SK-N-SH treated with all-trans-retinoic acid at 6 μM for 48 hours (cell line): Measurements from ENCODE around the gene PXK.

Experiments used
- ATAC-seq: fragments of 200-7000 bp; cut with Tn5 transposase; 3 replicates; pipeline ENCODE4 v1.9.1; 2020; ENCODE audit warnings: mild to moderate bottlenecking, moderate library complexity
- ARNTL ChIP-seq: fragments of 450-650 bp; formaldehyde crosslinking; IDR thresholded peaks from 2 replicates; pipeline ENCODE4 v1.5.0; 2020; ENCODE audit warnings: low read depth, mild to moderate bottlenecking, moderate library complexity, borderline replicate concordance
- CREB5 ChIP-seq: fragments of 250-450 bp; sonication (Bioruptor Pico); IDR thresholded peaks from 2 replicates; pipeline ENCODE4 v1.5.1; 2020; ENCODE audit warnings: low read depth, mild to moderate bottlenecking, moderate library complexity
- CSDC2 ChIP-seq: fragments of 250-450 bp; sonication (Bioruptor Pico); IDR thresholded peaks from 2 replicates; pipeline ENCODE4 v1.5.0; 2020; ENCODE audit warnings: mild to moderate bottlenecking, moderate library complexity
- ESRRG ChIP-seq: fragments of 250-450 bp; sonication (Bioruptor Pico); IDR thresholded peaks from 2 replicates; pipeline ENCODE4 v1.6.1; 2021; ENCODE audit warnings: mild to moderate bottlenecking
- GLIS3 ChIP-seq: fragments of 250-450 bp; sonication (Bioruptor Pico); IDR thresholded peaks from 2 replicates; pipeline ENCODE4 v1.5.0; 2020; ENCODE audit warnings: mild to moderate bottlenecking, moderate library complexity
- ISL1 ChIP-seq: fragments of 250-450 bp; sonication (Bioruptor Pico); IDR thresholded peaks from 2 replicates; pipeline ENCODE4 v2.1.2; 2022; ENCODE audit warnings: mild to moderate bottlenecking, moderate library complexity
- OSR1 ChIP-seq: fragments of 250-450 bp; sonication (Bioruptor Pico); IDR thresholded peaks from 2 replicates; pipeline ENCODE4 v1.8.0; 2022; ENCODE audit warnings: moderate library complexity, mild to moderate bottlenecking, inconsistent platforms
- PPARA ChIP-seq: fragments of 250-450 bp; sonication (Bioruptor Pico); IDR thresholded peaks from 2 replicates; pipeline ENCODE4 v1.5.0; 2020; ENCODE audit warnings: mild to moderate bottlenecking, borderline replicate concordance
- RARB ChIP-seq: fragments of 250-450 bp; sonication (Bioruptor Pico); IDR thresholded peaks from 2 replicates; pipeline ENCODE4 v1.8.0; 2021; ENCODE audit warnings: mild to moderate bottlenecking, moderate library complexity
- SNAI2 ChIP-seq: fragments of 250-450 bp; sonication (Bioruptor Pico); IDR thresholded peaks from 2 replicates; pipeline ENCODE4 v1.5.0; 2020; ENCODE audit warnings: mild to moderate bottlenecking, moderate library complexity
- TCF4 ChIP-seq: fragments of 250-450 bp; sonication (Bioruptor Pico); IDR thresholded peaks from 2 replicates; pipeline ENCODE4 v1.8.0; 2021; ENCODE audit warnings: mild to moderate bottlenecking, moderate library complexity, borderline replicate concordance
- TOX ChIP-seq: fragments of 250-450 bp; sonication (Bioruptor Pico); IDR thresholded peaks from 2 replicates; pipeline ENCODE4 v1.8.0; 2021; ENCODE audit warnings: mild to moderate bottlenecking, moderate library complexity, borderline replicate concordance
- ZC3H10 ChIP-seq: fragments of 250-450 bp; sonication (Bioruptor Pico); IDR thresholded peaks from 2 replicates; pipeline ENCODE4 v1.5.1; 2021; ENCODE audit warnings: mild to moderate bottlenecking, moderate library complexity
- ZFP3 ChIP-seq: fragments of 250-450 bp; sonication (Bioruptor Pico); IDR thresholded peaks from 2 replicates; pipeline ENCODE4 v1.5.0; 2020; ENCODE audit warnings: mild to moderate bottlenecking, moderate library complexity
- ZFP30 ChIP-seq: fragments of 450-650 bp; formaldehyde crosslinking; IDR thresholded peaks from 2 replicates; pipeline ENCODE4 v1.5.0; 2022; ENCODE audit warnings: mild to moderate bottlenecking, moderate library complexity
- ZNF565 ChIP-seq: fragments of 450-650 bp; formaldehyde crosslinking; conservative IDR thresholded peaks from 2 replicates; pipeline ENCODE4 v1.5.0; 2020; ENCODE audit warnings: low read depth, mild to moderate bottlenecking, moderate library complexity
- ZNF70 ChIP-seq: fragments of 450-650 bp; formaldehyde crosslinking; IDR thresholded peaks from 2 replicates; pipeline ENCODE4 v1.5.0; 2020; ENCODE audit warnings: mild to moderate bottlenecking, moderate library complexity
- ZNF8 ChIP-seq: fragments of 450-650 bp; formaldehyde crosslinking; IDR thresholded peaks from 2 replicates; pipeline ENCODE4 v1.5.0; 2020; ENCODE audit warnings: mild to moderate bottlenecking, moderate library complexity
- TF ChIP-seq, protein P1 (sequence below): fragments of 250-450 bp; sonication (Bioruptor Pico); IDR thresholded peaks from 2 replicates; pipeline ENCODE4 v1.5.1; 2021; ENCODE audit warnings: mild to moderate bottlenecking, moderate library complexity
- TF ChIP-seq, protein P2 (sequence below): fragments of 250-450 bp; sonication (Bioruptor Pico); IDR thresholded peaks from 2 replicates; pipeline ENCODE4 v1.5.0; 2020; ENCODE audit warnings: mild to moderate bottlenecking, moderate library complexity
- TF ChIP-seq, protein P3 (sequence below): fragments of 250-450 bp; sonication (Bioruptor Pico); IDR thresholded peaks from 2 replicates; pipeline ENCODE4 v1.8.0; 2020; ENCODE audit warnings: mild to moderate bottlenecking, moderate library complexity, borderline replicate concordance
- TF ChIP-seq, protein P4 (sequence below): fragments of 250-450 bp; sonication (Bioruptor Pico); IDR thresholded peaks from 2 replicates; pipeline ENCODE4 v1.8.0; 2021; ENCODE audit warnings: low read depth, mild to moderate bottlenecking, moderate library complexity, borderline replicate concordance

PXK gene

GRCh38 chr3:58369038-58369437 lies 36.3 kb downstream of the PXK start:
- no peak for ATAC-seq
- no peak for TF ChIP-seq ZFP30 (CRISPR knock-in tag)
- no peak for TF ChIP-seq GLIS3 (CRISPR knock-in tag)
- TF ChIP-seq RARB (CRISPR knock-in tag) = no peak
- TF ChIP-seq CREB5 (CRISPR knock-in tag) = no peak
- TF ChIP-seq SNAI2 (CRISPR knock-in tag) = no peak
- no peak for TF ChIP-seq ZNF565
- TF ChIP-seq ZNF70 (CRISPR knock-in tag) = no peak
- TF ChIP-seq TCF4 (CRISPR knock-in tag) = no peak
- TF ChIP-seq, protein P1, sequence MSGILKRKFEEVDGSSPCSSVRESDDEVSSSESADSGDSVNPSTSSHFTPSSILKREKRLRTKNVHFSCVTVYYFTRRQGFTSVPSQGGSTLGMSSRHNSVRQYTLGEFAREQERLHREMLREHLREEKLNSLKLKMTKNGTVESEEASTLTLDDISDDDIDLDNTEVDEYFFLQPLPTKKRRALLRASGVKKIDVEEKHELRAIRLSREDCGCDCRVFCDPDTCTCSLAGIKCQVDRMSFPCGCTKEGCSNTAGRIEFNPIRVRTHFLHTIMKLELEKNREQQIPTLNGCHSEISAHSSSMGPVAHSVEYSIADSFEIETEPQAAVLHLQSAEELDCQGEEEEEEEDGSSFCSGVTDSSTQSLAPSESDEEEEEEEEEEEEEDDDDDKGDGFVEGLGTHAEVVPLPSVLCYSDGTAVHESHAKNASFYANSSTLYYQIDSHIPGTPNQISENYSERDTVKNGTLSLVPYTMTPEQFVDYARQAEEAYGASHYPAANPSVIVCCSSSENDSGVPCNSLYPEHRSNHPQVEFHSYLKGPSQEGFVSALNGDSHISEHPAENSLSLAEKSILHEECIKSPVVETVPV = no peak
- TF ChIP-seq ZC3H10 = no peak
- TF ChIP-seq, protein P2, sequence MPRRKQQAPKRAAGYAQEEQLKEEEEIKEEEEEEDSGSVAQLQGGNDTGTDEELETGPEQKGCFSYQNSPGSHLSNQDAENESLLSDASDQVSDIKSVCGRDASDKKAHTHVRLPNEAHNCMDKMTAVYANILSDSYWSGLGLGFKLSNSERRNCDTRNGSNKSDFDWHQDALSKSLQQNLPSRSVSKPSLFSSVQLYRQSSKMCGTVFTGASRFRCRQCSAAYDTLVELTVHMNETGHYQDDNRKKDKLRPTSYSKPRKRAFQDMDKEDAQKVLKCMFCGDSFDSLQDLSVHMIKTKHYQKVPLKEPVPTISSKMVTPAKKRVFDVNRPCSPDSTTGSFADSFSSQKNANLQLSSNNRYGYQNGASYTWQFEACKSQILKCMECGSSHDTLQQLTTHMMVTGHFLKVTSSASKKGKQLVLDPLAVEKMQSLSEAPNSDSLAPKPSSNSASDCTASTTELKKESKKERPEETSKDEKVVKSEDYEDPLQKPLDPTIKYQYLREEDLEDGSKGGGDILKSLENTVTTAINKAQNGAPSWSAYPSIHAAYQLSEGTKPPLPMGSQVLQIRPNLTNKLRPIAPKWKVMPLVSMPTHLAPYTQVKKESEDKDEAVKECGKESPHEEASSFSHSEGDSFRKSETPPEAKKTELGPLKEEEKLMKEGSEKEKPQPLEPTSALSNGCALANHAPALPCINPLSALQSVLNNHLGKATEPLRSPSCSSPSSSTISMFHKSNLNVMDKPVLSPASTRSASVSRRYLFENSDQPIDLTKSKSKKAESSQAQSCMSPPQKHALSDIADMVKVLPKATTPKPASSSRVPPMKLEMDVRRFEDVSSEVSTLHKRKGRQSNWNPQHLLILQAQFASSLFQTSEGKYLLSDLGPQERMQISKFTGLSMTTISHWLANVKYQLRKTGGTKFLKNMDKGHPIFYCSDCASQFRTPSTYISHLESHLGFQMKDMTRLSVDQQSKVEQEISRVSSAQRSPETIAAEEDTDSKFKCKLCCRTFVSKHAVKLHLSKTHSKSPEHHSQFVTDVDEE (CRISPR knock-in tag) = no peak
- TF ChIP-seq OSR1 (CRISPR knock-in tag) = no peak
- TF ChIP-seq ZFP3 (CRISPR knock-in tag) = no peak
- no peak for TF ChIP-seq CSDC2
- TF ChIP-seq ZNF8 = no peak
- TF ChIP-seq, protein P3, sequence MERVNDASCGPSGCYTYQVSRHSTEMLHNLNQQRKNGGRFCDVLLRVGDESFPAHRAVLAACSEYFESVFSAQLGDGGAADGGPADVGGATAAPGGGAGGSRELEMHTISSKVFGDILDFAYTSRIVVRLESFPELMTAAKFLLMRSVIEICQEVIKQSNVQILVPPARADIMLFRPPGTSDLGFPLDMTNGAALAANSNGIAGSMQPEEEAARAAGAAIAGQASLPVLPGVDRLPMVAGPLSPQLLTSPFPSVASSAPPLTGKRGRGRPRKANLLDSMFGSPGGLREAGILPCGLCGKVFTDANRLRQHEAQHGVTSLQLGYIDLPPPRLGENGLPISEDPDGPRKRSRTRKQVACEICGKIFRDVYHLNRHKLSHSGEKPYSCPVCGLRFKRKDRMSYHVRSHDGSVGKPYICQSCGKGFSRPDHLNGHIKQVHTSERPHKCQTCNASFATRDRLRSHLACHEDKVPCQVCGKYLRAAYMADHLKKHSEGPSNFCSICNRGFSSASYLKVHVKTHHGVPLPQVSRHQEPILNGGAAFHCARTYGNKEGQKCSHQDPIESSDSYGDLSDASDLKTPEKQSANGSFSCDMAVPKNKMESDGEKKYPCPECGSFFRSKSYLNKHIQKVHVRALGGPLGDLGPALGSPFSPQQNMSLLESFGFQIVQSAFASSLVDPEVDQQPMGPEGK (CRISPR knock-in tag) = no peak
- no peak for TF ChIP-seq ARNTL (CRISPR knock-in tag)

GRCh38 chr3:58369876-58370275 lies 37.2 kb downstream of the PXK start:
- TF ChIP-seq, protein P3 (CRISPR knock-in tag) = no peak
- no peak for TF ChIP-seq ESRRG (CRISPR knock-in tag)
- no peak for TF ChIP-seq ZNF565
- no peak for TF ChIP-seq CREB5 (CRISPR knock-in tag)
- TF ChIP-seq GLIS3 (CRISPR knock-in tag) = no peak
- no peak for TF ChIP-seq CSDC2
- TF ChIP-seq ZFP30 (CRISPR knock-in tag) = no peak
- no peak for TF ChIP-seq ZC3H10
- no peak for TF ChIP-seq ZNF70 (CRISPR knock-in tag)
- TF ChIP-seq SNAI2 (CRISPR knock-in tag) = no peak
- TF ChIP-seq OSR1 (CRISPR knock-in tag) = no peak
- no peak for TF ChIP-seq ISL1 (CRISPR knock-in tag)
- no peak for TF ChIP-seq TOX (CRISPR knock-in tag)
- TF ChIP-seq, protein P2 (CRISPR knock-in tag) = no peak
- TF ChIP-seq, protein P4, sequence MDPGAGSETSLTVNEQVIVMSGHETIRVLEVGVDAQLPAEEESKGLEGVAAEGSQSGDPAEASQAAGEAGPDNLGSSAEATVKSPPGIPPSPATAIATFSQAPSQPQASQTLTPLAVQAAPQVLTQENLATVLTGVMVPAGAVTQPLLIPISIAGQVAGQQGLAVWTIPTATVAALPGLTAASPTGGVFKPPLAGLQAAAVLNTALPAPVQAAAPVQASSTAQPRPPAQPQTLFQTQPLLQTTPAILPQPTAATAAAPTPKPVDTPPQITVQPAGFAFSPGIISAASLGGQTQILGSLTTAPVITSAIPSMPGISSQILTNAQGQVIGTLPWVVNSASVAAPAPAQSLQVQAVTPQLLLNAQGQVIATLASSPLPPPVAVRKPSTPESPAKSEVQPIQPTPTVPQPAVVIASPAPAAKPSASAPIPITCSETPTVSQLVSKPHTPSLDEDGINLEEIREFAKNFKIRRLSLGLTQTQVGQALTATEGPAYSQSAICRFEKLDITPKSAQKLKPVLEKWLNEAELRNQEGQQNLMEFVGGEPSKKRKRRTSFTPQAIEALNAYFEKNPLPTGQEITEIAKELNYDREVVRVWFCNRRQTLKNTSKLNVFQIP (CRISPR knock-in tag) = no peak
- TF ChIP-seq ZFP3 (CRISPR knock-in tag) = no peak
- TF ChIP-seq ZNF8 = no peak
- no peak for TF ChIP-seq RARB (CRISPR knock-in tag)
- TF ChIP-seq PPARA (CRISPR knock-in tag) = no peak
- ATAC-seq = no peak
